HEK293 (cell line): ENCODE results near the gene TNS3.

Source experiments
- OSR2 ChIP-seq: fragments of 450-650 bp; formaldehyde crosslinking; IDR thresholded peaks from 2 replicates; pipeline ENCODE4 v1.5.1; 2016; ENCODE audit warnings: missing biosample characterization, missing genetic modification characterization
- PRDM1 ChIP-seq: fragments of 450-650 bp; formaldehyde crosslinking; IDR thresholded peaks from 2 replicates; pipeline ENCODE4; 2016; ENCODE audit warnings: missing biosample characterization, missing genetic modification characterization
- PRDM4 ChIP-seq: fragments of 450-650 bp; formaldehyde crosslinking; IDR thresholded peaks from 2 replicates; pipeline ENCODE4 v1.5.1; 2017; ENCODE audit warnings: missing biosample characterization, missing genetic modification characterization
- YY1 ChIP-seq: fragments of 450-650 bp; formaldehyde crosslinking; IDR thresholded peaks from 2 replicates; pipeline ENCODE4 v1.5.1; 2018; ENCODE audit warnings: missing biosample characterization, missing genetic modification characterization
- ZBTB21 ChIP-seq: fragments of 450-650 bp; formaldehyde crosslinking; IDR thresholded peaks from 2 replicates; pipeline ENCODE4 v1.5.1; 2017; ENCODE audit warnings: missing biosample characterization, missing genetic modification characterization
- ZNF211 ChIP-seq: fragments of 450-650 bp; formaldehyde crosslinking; IDR thresholded peaks from 2 replicates; pipeline ENCODE4 v1.5.1; 2016; ENCODE audit warnings: low read depth, missing biosample characterization, missing genetic modification characterization
- ZNF394 ChIP-seq: fragments of 450-650 bp; formaldehyde crosslinking; IDR thresholded peaks from 2 replicates; pipeline ENCODE4 v1.5.1; 2016; ENCODE audit warnings: missing biosample characterization, missing genetic modification characterization, mild to moderate bottlenecking, moderate library complexity, borderline replicate concordance
- ZNF510 ChIP-seq: fragments of 450-650 bp; formaldehyde crosslinking; IDR thresholded peaks from 2 replicates; pipeline ENCODE4 v1.5.1; 2018; ENCODE audit warnings: mild to moderate bottlenecking, missing genetic modification characterization, missing biosample characterization; ENCODE audit not compliant: insufficient replicate concordance
- ZNF518A ChIP-seq: fragments of 450-650 bp; formaldehyde crosslinking; conservative IDR thresholded peaks from 2 replicates; pipeline ENCODE4 v1.5.1; 2016; ENCODE audit warnings: low read depth, missing biosample characterization, missing genetic modification characterization
- ZNF792 ChIP-seq: fragments of 450-650 bp; formaldehyde crosslinking; IDR thresholded peaks from 2 replicates; pipeline ENCODE4 v1.5.1; 2016; ENCODE audit warnings: missing biosample characterization, missing genetic modification characterization
- TF ChIP-seq, protein P1 (sequence below): fragments of 450-650 bp; formaldehyde crosslinking; IDR thresholded peaks from 2 replicates; pipeline ENCODE4 v1.5.1; 2016; ENCODE audit warnings: missing biosample characterization, missing genetic modification characterization
- TF ChIP-seq, protein P2 (sequence below): fragments of 450-650 bp; formaldehyde crosslinking; IDR thresholded peaks from 2 replicates; pipeline ENCODE4 v1.5.1; 2016; ENCODE audit warnings: missing biosample characterization, missing genetic modification characterization, low read depth

- TF ChIP-seq ZNF510 (tag by site-specific recombination) (no peak), ZBTB21 (tag by site-specific recombination) (no peak), YY1 (tag by site-specific recombination) (no peak), PRDM4 (tag by site-specific recombination) (no peak), ZNF394 (tag by site-specific recombination) (no peak), ZNF792 (tag by site-specific recombination) (no peak), PRDM1 (tag by site-specific recombination) (no peak), ZNF518A (no peak), ZNF211 (no peak), OSR2 (no peak)
- TF ChIP-seq, protein P1, sequence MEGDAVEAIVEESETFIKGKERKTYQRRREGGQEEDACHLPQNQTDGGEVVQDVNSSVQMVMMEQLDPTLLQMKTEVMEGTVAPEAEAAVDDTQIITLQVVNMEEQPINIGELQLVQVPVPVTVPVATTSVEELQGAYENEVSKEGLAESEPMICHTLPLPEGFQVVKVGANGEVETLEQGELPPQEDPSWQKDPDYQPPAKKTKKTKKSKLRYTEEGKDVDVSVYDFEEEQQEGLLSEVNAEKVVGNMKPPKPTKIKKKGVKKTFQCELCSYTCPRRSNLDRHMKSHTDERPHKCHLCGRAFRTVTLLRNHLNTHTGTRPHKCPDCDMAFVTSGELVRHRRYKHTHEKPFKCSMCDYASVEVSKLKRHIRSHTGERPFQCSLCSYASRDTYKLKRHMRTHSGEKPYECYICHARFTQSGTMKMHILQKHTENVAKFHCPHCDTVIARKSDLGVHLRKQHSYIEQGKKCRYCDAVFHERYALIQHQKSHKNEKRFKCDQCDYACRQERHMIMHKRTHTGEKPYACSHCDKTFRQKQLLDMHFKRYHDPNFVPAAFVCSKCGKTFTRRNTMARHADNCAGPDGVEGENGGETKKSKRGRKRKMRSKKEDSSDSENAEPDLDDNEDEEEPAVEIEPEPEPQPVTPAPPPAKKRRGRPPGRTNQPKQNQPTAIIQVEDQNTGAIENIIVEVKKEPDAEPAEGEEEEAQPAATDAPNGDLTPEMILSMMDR, result no peak
- TF ChIP-seq, protein P2, sequence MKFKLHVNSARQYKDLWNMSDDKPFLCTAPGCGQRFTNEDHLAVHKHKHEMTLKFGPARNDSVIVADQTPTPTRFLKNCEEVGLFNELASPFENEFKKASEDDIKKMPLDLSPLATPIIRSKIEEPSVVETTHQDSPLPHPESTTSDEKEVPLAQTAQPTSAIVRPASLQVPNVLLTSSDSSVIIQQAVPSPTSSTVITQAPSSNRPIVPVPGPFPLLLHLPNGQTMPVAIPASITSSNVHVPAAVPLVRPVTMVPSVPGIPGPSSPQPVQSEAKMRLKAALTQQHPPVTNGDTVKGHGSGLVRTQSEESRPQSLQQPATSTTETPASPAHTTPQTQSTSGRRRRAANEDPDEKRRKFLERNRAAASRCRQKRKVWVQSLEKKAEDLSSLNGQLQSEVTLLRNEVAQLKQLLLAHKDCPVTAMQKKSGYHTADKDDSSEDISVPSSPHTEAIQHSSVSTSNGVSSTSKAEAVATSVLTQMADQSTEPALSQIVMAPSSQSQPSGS (tag by site-specific recombination), result no peak
These were observed 97.5 kb downstream of the TNS3 start for GRCh38 chr7:47484457-47484856.
